GM21423 (cell line): Measurements from ENCODE around the gene LTC4S.
"Not testable (repeated sequence)": the region's sequence is repeated elsewhere in the genome, so short reads cannot be mapped to it uniquely, and the experiment has no call there.

Experiments used
- ATAC-seq: cut with Tn5 transposase; IDR thresholded peaks from one replicate; pipeline ENCODE4 v1.9.1; 2021; ENCODE audit warnings: mild to moderate bottlenecking, moderate library complexity; ENCODE audit not compliant: unreplicated experiment

The LTC4S gene

GRCh38 chr5:179769271-179769670, 24.5 kb upstream of the LTC4S start:
- ATAC-seq = no peak

GRCh38 chr5:179769796-179770195, 24.0 kb upstream of the LTC4S start:
- ATAC-seq = no peak

- ATAC-seq = no peak
Observed at GRCh38 chr5:179771311-179771895, 22.4 kb upstream of the LTC4S start.

- no peak for ATAC-seq
Observed at GRCh38 chr5:179772351-179772750, 21.4 kb upstream of the LTC4S start.

- no peak for ATAC-seq
Observed at GRCh38 chr5:179773686-179774040, 20.1 kb upstream of the LTC4S start.

GRCh38 chr5:179774442-179774841, 19.3 kb upstream of the LTC4S start:
- no peak for ATAC-seq

GRCh38 chr5:179776411-179776938, 17.3 kb upstream of the LTC4S start:
- no peak for ATAC-seq

GRCh38 chr5:179777456-179777855, 16.3 kb upstream of the LTC4S start:
- ATAC-seq = no peak

- ATAC-seq = no peak
Observed at GRCh38 chr5:179777909-179778308, 15.9 kb upstream of the LTC4S start.

GRCh38 chr5:179778591-179778990, 15.2 kb upstream of the LTC4S start:
- no peak for ATAC-seq

- no peak for ATAC-seq
Observed at GRCh38 chr5:179779826-179780225, 14.0 kb upstream of the LTC4S start.

GRCh38 chr5:179780362-179780761, 13.4 kb upstream of the LTC4S start:
- no peak for ATAC-seq

GRCh38 chr5:179781846-179782245, 11.9 kb upstream of the LTC4S start:
- ATAC-seq = no peak

GRCh38 chr5:179783128-179783527, 10.7 kb upstream of the LTC4S start:
- no peak for ATAC-seq

- ATAC-seq = no peak
Observed at GRCh38 chr5:179786861-179787260, 6.9 kb upstream of the LTC4S start.

GRCh38 chr5:179788193-179788854, 5.5 kb upstream of the LTC4S start:
- ATAC-seq = no peak

GRCh38 chr5:179789278-179789677, 4.5 kb upstream of the LTC4S start:
- ATAC-seq = not testable (repeated sequence)

GRCh38 chr5:179791881-179792611, 1.7 kb upstream of the LTC4S start:
- no peak for ATAC-seq

GRCh38 chr5:179792612-179793467, 946 bp upstream of the LTC4S start:
- no peak for ATAC-seq

GRCh38 chr5:179794171-179794570, 385 bp downstream of the LTC4S start:
- ATAC-seq = no peak

GRCh38 chr5:179794575-179794974, 789 bp downstream of the LTC4S start:
- no peak for ATAC-seq
